IMR-90 (cell line): ENCODE measurements around the gene PAPLN.

ENCODE experiments used
- ELK1 ChIP-seq: fragments of 150-350 bp; IDR thresholded peaks from 2 replicates; pipeline ENCODE4 v1.6.1; 2016; ENCODE audit warnings: low read depth, mild to moderate bottlenecking, low read length, moderate library complexity, borderline replicate concordance
- POLR2A ChIP-seq: IDR thresholded peaks from 2 replicates; pipeline ENCODE4 v1.6.1; 2012; ENCODE audit warnings: mild to moderate bottlenecking, low read depth, low read length

- no peak for TF ChIP-seq POLR2A
- no peak for TF ChIP-seq ELK1
Measured at GRCh38 chr14:73237786-73238423, 599 bp downstream of the PAPLN start.
